GM21515 (cell line): ENCODE data around the gene PRR3.
"Not testable (repeated sequence)": the region's sequence is repeated elsewhere in the genome, so short reads cannot be mapped to it uniquely, and the experiment has no call there.

Experiments used
- ATAC-seq: cut with Tn5 transposase; IDR thresholded peaks from one replicate; pipeline ENCODE4 v1.9.1; 2021; ENCODE audit not compliant: unreplicated experiment

PRR3 gene

GRCh38 chr6:30556906-30557682 is at the start of gene PRR3:
Gene PRR3 (plus strand): TSS chr6:30557295. CDS start chr6:30557345, 50 bp downstream.
- peak; percentile 65 for ATAC-seq

GRCh38 chr6:30507849-30508827 is 49.0 kb upstream of the PRR3 start:
- ATAC-seq: peak; percentile 44

- ATAC-seq: peak; percentile 41
Observed at GRCh38 chr6:30508890-30509736, 48.0 kb upstream of the PRR3 start.

GRCh38 chr6:30510419-30511168 is 46.5 kb upstream of the PRR3 start:
- ATAC-seq: no peak

GRCh38 chr6:30511169-30511546 is 45.9 kb upstream of the PRR3 start:
- no peak for ATAC-seq

- no peak for ATAC-seq
Observed at GRCh38 chr6:30513451-30513850, 43.6 kb upstream of the PRR3 start.

- ATAC-seq: no peak
Observed at GRCh38 chr6:30515106-30515505, 42.0 kb upstream of the PRR3 start.

GRCh38 chr6:30515944-30516753 is 40.9 kb upstream of the PRR3 start:
- peak; percentile 78 for ATAC-seq

- not testable (repeated sequence) for ATAC-seq
Observed at GRCh38 chr6:30516754-30517076, 40.4 kb upstream of the PRR3 start.

GRCh38 chr6:30517767-30518504 is 39.2 kb upstream of the PRR3 start:
- ATAC-seq: not testable (repeated sequence)

- ATAC-seq: not testable (repeated sequence)
Observed at GRCh38 chr6:30518505-30519145, 38.5 kb upstream of the PRR3 start.

GRCh38 chr6:30520522-30520921 is 36.6 kb upstream of the PRR3 start:
- ATAC-seq: no peak

GRCh38 chr6:30521082-30521481 is 36.0 kb upstream of the PRR3 start:
- not testable (repeated sequence) for ATAC-seq

- ATAC-seq: not testable (repeated sequence)
Observed at GRCh38 chr6:30521952-30522351, 35.1 kb upstream of the PRR3 start.

GRCh38 chr6:30526444-30526843 is 30.7 kb upstream of the PRR3 start:
- ATAC-seq: not testable (repeated sequence)

GRCh38 chr6:30529349-30529875 is 27.7 kb upstream of the PRR3 start:
- not testable (repeated sequence) for ATAC-seq

- ATAC-seq: no peak
Observed at GRCh38 chr6:30530014-30530413, 27.1 kb upstream of the PRR3 start.
